Aorta (tissue), 5 donors: Measurements from ENCODE around the gene NSUN4. TPM values are rescaled to one million over a fixed set of nuclear protein-coding genes. Genes with fewer than 3 reads are reported as not detected.
A peak's percentile ranks its signal among the peaks of the same experiment; 100 is the strongest.
"Not testable (repeated sequence)": the region's sequence is repeated elsewhere in the genome, so short reads cannot be mapped to it uniquely, and the experiment has no call there.

Source experiments
- ATAC-seq: fragments of 200-7000 bp; cut with Tn5 transposase; one replicate; pipeline ENCODE4 v1.9.1; 2022; ENCODE audit warnings: moderate library complexity; ENCODE audit not compliant: low FRiP score
- DNase-seq, 2 donors: peaks; one replicate each; pipeline ENCODE4 v3.0.0-alpha.2; 2020
- H3K27ac ChIP-seq, 2 donors: one replicate each; pipeline ENCODE4 v1.5.1; 2013; ENCODE audit warnings: low read length in 2 of 2, mild to moderate bottlenecking in 2 of 2, moderate library complexity in 2 of 2, control low read depth in 1 of 2, inconsistent platforms in 1 of 2, low read depth in 1 of 2
- H3K27me3 ChIP-seq, 2 donors: one replicate each; pipeline ENCODE4 v1.6.1; 2013; ENCODE audit warnings: control low read depth in 1 of 2, low read length in 1 of 2, mild to moderate bottlenecking in 1 of 2, moderate library complexity in 1 of 2; ENCODE audit not compliant: insufficient read depth in 2 of 2, control insufficient read depth in 1 of 2
- H3K36me3 ChIP-seq, 2 donors: one replicate each; pipeline ENCODE4 v1.6.1; 2013; ENCODE audit warnings: control low read depth in 1 of 2, low read length in 1 of 2, mild to moderate bottlenecking in 1 of 2; ENCODE audit not compliant: insufficient read depth in 2 of 2, control insufficient read depth in 1 of 2
- H3K4me1 ChIP-seq, 2 donors: one replicate each; pipeline ENCODE4 v1.6.1; 2013; ENCODE audit warnings: low read length in 2 of 2, control low read depth in 1 of 2, mild to moderate bottlenecking in 1 of 2, moderate library complexity in 1 of 2; ENCODE audit not compliant: insufficient read depth in 2 of 2, control insufficient read depth in 1 of 2
- H3K4me3 ChIP-seq, 2 donors: one replicate each; pipeline ENCODE4 v1.5.1; 2013; ENCODE audit warnings: low read length in 2 of 2, control low read depth in 1 of 2, mild to moderate bottlenecking in 1 of 2
- H3K9me3 ChIP-seq: one replicate; pipeline ENCODE4 v1.6.1; 2013; ENCODE audit warnings: mild to moderate bottlenecking, low read length; ENCODE audit not compliant: control insufficient read depth
- WGBS, 2 donors: extraction: QIAGEN DNeasy Blood & Tissue Kit; methylation state at CpG; one replicate each; pipeline ENCODE4 v1.1.7; 2013; 5-methylcytosine and 5-hydroxymethylcytosine counted together
- intact Hi-C, 2 donors: fragments of 100-400 bp; cut with DNase I; formaldehyde crosslinking; loops; one replicate each; pipeline versions ENCODE4 v1.14.2 to v1.15.0; 2022
- polyA plus RNA-seq, 2 donors: library from polyadenylated mRNA; stranded (reverse); fragments of 200-250 nt; gene quantifications; one replicate each; pipeline ENCODE4 v1.2.3, GENCODE V29; 2013
- total RNA-seq, 2 donors: library from RNA; stranded (reverse); fragmentation: NEBNext Ultra II Directional; extraction: Animal tissue kit (Norgen Biotek cat#: 25700); gene quantifications; one replicate each; pipeline ENCODE4 v1.2.1, GENCODE V29; 2021
- donor health status: healthy with polysubstance abuse.
- donor health status: Bipolar disorder and iron deficiency.
- donor health status: DM: no; HTN: no; CAD: no.
- donor health status: DM: no; HTN: no; CAD: no.
- donor health status: DM: yes; HTN: yes; CAD: no.

Gene NSUN4
- total and polyA plus RNA-seq, 4 donors: 8.6 to 26.3 (median 15.4) TPM

GRCh38 chr1:46334030-46334384, 6.6 kb upstream of the NSUN4 start:
- H3K27ac ChIP-seq: no peak overlapping the region
- 73 to 84% methylated on average over 2 of the region's 2 CpGs for WGBS, 2 donors
- H3K36me3 ChIP-seq: no peaks in the 10 kb centered on the region
- DNase-seq (peak in 1 of 2 donors; percentile 5), ATAC-seq (no peak)
- intact Hi-C loops: no loop called here
- H3K9me3 ChIP-seq: no peaks in the 10 kb centered on the region
- no peaks in the 10 kb centered on the region for H3K4me1 ChIP-seq
- H3K27me3 ChIP-seq: no peaks in the 10 kb centered on the region
- no peak overlapping the region for H3K4me3 ChIP-seq

GRCh38 chr1:46335081-46335480, 5.5 kb upstream of the NSUN4 start:
- Histone ChIP-seq H3K4me3 (no peak overlapping the region), H3K4me1 (no peaks in the 10 kb centered on the region)
- 90 to 91% methylated on average over 3 of the region's 3 CpGs for WGBS, 2 donors

GRCh38 chr1:46337409-46337808, 3.2 kb upstream of the NSUN4 start:
- H3K4me1 ChIP-seq, H3K27ac ChIP-seq, H3K27me3 ChIP-seq, H3K4me3 ChIP-seq, H3K36me3 ChIP-seq, ATAC-seq, intact Hi-C loops, H3K9me3 ChIP-seq: not testable (repeated sequence)
- 90 to 94% methylated on average over 9 of the region's 14 CpGs for WGBS, 2 donors
- DNase-seq: peak in 1 of 2 donors; percentile 38

More at GRCh38 chr1:46335081-46335480, 5.5 kb upstream of the NSUN4 start:
- Histone ChIP-seq H3K27me3 (no peaks in the 10 kb centered on the region), H3K36me3 (no peaks in the 10 kb centered on the region), H3K9me3 (no peaks in the 10 kb centered on the region), H3K27ac (no peak overlapping the region)
- DNase-seq (no peak), ATAC-seq (no peak)
- intact Hi-C loops: no loop called here

- Histone ChIP-seq H3K27ac (peak overlapping the region in 1 of 2 donors; percentile 93), H3K4me3 (peak overlapping the region; percentile 38 to 55), H3K27me3 (no peaks in the 10 kb centered on the region), H3K36me3 (peaks cover 0 to 2% of the 10 kb centered on the region in 2 donors), H3K4me1 (no peaks in the 10 kb centered on the region), H3K9me3 (no peaks in the 10 kb centered on the region)
- 47 to 49% methylated on average over 31 of the region's 31 CpGs for WGBS, 2 donors
- ATAC-seq: no peak
- DNase-seq: peak; percentile 56 to 77
- intact Hi-C loops: loop anchor here (5.0 kb wide), 1 partner anchor 94 kb away; the partner anchor contains the start of gene RAD54L (in 2 of the 2)
These were observed 846 bp downstream of the NSUN4 start for GRCh38 chr1:46341222-46342083.

- Histone ChIP-seq H3K27ac (no peak overlapping the region), H3K4me1 (no peaks in the 10 kb centered on the region), H3K9me3 (no peaks in the 10 kb centered on the region), H3K36me3 (peaks cover 0 to 5% of the 10 kb centered on the region in 2 donors), H3K27me3 (no peaks in the 10 kb centered on the region), H3K4me3 (no peak overlapping the region)
- 90 to 94% methylated on average over 6 of the region's 6 CpGs for WGBS, 2 donors
- DNase-seq (no peak), ATAC-seq (no peak)
- intact Hi-C loops: loop anchor here (5.0 kb wide), 1 partner anchor 95 kb away; the partner anchor contains the start of gene RAD54L (in 2 of the 2)
These were observed 1.6 kb downstream of the NSUN4 start for GRCh38 chr1:46342084-46342656.

GRCh38 chr1:46342677-46343350, 2.2 kb downstream of the NSUN4 start:
- Histone ChIP-seq H3K4me3 (no peak overlapping the region), H3K27ac (no peak overlapping the region), H3K27me3 (no peaks in the 10 kb centered on the region), H3K36me3 (peaks cover 0 to 5% of the 10 kb centered on the region in 2 donors), H3K9me3 (no peaks in the 10 kb centered on the region), H3K4me1 (no peaks in the 10 kb centered on the region)
- WGBS, 2 donors: 77 to 92% methylated on average over 8 of the region's 8 CpGs
- no peak for ATAC-seq
- intact Hi-C loops: loop anchor here (5.0 kb wide), 1 partner anchor 96 kb away; the partner anchor contains the start of gene RAD54L (in 2 of the 2)
- no peak for DNase-seq

- intact Hi-C loops: loop anchor here (5.0 kb wide), 1 partner anchor 96 kb away; the partner anchor contains the start of gene RAD54L (in 2 of the 2)
- Histone ChIP-seq H3K4me1 (no peaks in the 10 kb centered on the region), H3K27ac (no peak overlapping the region), H3K9me3 (no peaks in the 10 kb centered on the region), H3K36me3 (peaks cover 0 to 5% of the 10 kb centered on the region in 2 donors), H3K27me3 (no peaks in the 10 kb centered on the region), H3K4me3 (no peak overlapping the region)
- no peak for DNase-seq
- no peak for ATAC-seq
- 59 to 61% methylated on average over 4 of the region's 4 CpGs for WGBS, 2 donors
These were observed 2.7 kb downstream of the NSUN4 start for GRCh38 chr1:46343351-46343695.

- no peak for ATAC-seq
- 79 to 88% methylated on average over 4 of the region's 4 CpGs for WGBS, 2 donors
- no peak overlapping the region for H3K4me3 ChIP-seq
- H3K27me3 ChIP-seq: no peaks in the 10 kb centered on the region
- no peak for DNase-seq
- peaks cover 0 to 5% of the 10 kb centered on the region in 2 donors for H3K36me3 ChIP-seq
- intact Hi-C loops: loop anchor here (5.0 kb wide), 1 partner anchor 96 kb away; the partner anchor contains the start of gene RAD54L (in 2 of the 2)
- no peak overlapping the region for H3K27ac ChIP-seq
- no peaks in the 10 kb centered on the region for H3K4me1 ChIP-seq
- H3K9me3 ChIP-seq: no peaks in the 10 kb centered on the region
These were observed 3.1 kb downstream of the NSUN4 start for GRCh38 chr1:46343705-46344104.
